ENCODE measurements around the gene GPR153.

GPR153 gene

DNA sequence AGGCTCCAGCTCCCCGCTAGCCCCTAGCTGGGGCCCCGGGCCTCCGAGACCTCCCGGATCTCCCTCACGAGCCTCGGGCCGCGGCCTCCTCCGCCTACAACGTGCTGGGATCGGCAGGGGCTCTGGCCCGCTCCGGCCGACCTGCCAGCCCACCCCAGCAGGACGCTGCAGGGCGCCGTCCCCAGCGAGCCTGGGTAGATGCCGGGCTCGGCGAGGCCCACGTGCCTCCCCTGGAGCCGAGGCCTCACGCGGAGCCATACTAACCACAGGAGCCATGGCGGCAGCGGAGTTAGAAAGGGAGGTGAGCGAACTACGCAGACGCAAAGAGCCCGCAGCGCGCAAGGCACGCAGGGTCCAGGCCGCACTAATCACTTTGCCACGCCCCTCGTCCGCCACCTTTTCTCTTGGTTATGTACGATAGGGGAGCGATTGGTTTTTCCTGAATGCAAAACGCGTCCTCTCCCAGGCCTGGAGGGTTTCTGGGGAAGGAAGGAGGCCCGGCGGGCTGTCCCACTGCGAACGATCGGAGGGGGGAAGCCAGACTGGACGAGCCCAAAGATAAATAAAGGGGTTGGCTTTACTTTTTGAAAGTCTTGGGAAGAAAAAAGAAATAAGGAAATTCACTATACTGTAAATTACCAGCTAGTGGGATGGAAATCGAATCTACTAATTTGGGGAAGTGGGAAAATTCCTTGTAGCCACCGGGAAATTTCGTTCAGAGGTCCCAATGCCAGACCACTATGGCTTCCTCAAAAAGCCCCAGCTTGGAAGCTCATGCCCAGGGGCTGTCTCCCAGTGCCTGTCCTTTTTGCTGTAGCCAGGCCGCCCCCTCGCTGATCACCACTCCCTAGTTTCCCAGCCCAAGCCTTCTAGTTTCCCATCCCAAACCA, 61.4 kb downstream of the GPR153 start, which contains the start of gene RPL22:
RPL22 (minus strand) TSS at position 298 of the 890 bp plus-strand sequence; CDS start at position 276, 22 bp downstream.
- peak within 1 kb of the TSS; percentile 92 to 94 for H3K4me3 Mint-ChIP-seq
- peak; percentile 99 for ATAC-seq
- H3K27me3 Mint-ChIP-seq, result no peaks in the 10 kb centered on the region
- peaks cover 0 to 4% of the 10 kb centered on the region in 2 donors for H3K9me3 Mint-ChIP-seq
- peak within 1 kb of the TSS; percentile 98 for H3K27ac Mint-ChIP-seq
- peaks cover 54% of the 10 kb centered on the region for H3K4me1 Mint-ChIP-seq
- DNase-seq, result peak; percentile 96 to 98

DNA sequence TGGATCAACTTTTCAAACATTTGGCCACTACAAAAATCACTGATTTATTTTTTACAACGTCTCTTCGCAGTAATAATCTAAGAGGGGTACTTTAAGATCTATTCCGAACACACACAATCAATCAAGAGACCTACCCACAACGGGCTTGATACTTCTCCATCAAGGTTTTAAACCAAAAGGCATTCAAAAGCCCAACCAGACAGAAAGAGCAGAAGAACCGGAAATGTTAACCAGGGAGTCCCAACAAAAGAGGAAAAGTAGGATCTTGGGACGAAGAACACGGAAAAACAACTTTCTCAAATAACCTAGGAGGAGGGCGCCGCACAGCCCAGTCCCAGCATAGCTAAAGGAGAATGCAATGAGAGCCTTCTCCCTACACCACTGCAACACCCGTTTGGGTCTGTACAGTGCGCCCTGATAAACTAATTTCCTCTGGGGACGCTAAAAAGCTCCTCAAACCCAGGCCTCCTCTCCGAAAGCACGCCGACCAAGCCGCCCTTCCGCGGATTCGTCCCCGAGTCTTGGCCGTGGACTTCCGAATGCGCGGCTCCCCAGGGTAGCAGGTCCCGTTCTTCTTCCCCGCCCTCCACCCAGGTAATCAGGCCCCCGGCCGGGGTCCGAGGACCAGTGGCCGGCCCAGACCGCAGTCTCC, 62.1 kb downstream of the GPR153 start:
- Mint-ChIP-seq H3K27ac (peak overlapping the region; percentile 98), H3K9me3 (peaks cover 0 to 4% of the 10 kb centered on the region in 2 donors), H3K27me3 (no peaks in the 10 kb centered on the region), H3K4me3 (peak overlapping the region; percentile 92 to 94), H3K4me1 (peaks cover 53% of the 10 kb centered on the region)
- DNase-seq, result no peak
- peak; percentile 26 for ATAC-seq

DNA sequence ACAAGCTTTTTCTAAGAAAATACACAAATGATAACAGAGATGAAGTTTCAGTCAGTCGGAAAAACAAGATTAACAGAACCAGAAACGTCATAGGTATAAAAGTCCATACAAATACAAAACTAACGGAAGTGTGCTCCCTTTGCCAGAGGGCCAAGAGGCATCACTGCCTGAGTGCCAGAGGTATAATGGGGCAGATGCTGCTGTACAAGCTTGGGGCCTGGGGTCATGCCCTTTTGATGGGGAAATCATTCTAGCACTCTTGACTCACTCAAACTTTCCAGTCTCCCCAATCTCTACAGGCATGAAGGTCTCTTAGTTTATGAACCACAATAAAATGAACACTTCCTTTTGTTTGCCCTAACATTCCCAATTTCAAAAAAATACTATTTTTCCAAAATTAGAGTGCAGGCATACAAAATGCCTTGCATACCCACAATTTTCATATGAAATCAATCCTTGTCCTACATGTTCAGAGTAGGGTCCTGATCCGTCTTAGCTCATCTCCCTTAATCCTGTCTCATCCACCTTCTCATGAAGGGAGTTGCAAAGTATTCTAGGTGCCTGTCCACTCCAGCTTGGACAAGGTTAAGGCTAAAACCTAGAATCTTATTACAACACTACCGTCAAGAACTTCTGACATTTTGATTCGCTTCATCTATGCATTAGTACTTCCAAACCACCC, 63.0 kb downstream of the GPR153 start:
- Mint-ChIP-seq H3K9me3 (peaks cover 0 to 4% of the 10 kb centered on the region in 2 donors), H3K27me3 (no peaks in the 10 kb centered on the region), H3K27ac (peak overlapping the region; percentile 98), H3K4me3 (peak overlapping the region; percentile 92 to 94), H3K4me1 (peaks cover 56% of the 10 kb centered on the region)
- ATAC-seq (no peak), DNase-seq (no peak)

Measured in stimulated activated naive CD8-positive, alpha-beta T cell treated with anti-CD3 and anti-CD28 coated beads, Interleukin-15, amount 100 ng/mL, for 72 hours (primary cell).